H1 (cell line): Measurements from ENCODE around the gene SOCS7. TPM values are rescaled to one million over a fixed set of nuclear protein-coding genes. Genes with fewer than 3 reads are reported as not detected.

Experiments
- CTCF ChIA-PET: fragments of 300-600 bp; sonication (Branson Sonifier 250); formaldehyde crosslinking; loops from one replicate; lab custom pipeline; 2021; ENCODE audit not compliant: partially characterized antibody; lab: Charles Lee
- POLR2A ChIA-PET: fragments of 300-600 bp; sonication (Branson Sonifier 250); formaldehyde crosslinking; loops from one replicate; lab custom pipeline; 2021; ENCODE audit warnings: inconsistent platforms; ENCODE audit not compliant: partially characterized antibody; lab: Charles Lee
- DNase-seq, 2 experiments: peaks; one replicate each; pipeline versions ENCODE4 v3.0.0 to v3.0.0-alpha.2; 2010 to 2022; ENCODE audit warnings: low spot score in 2 of 2, low read depth in 1 of 2, mixed read lengths in 1 of 2
- FAIRE-seq: peaks from 2 replicates; lab custom pipeline; 2011; peaks lifted over from hg19 to GRCh38; lab: Jason Lieb, UNC
- H2AFZ ChIP-seq: 2 replicates; pipeline ENCODE4 v1.8.1; 2012; ENCODE audit warnings: low read length, inconsistent platforms
- H2AK5ac ChIP-seq: 2 replicates; pipeline ENCODE4 v1.6.1; 2013; ENCODE audit warnings: low read depth, low read length
- H2BK120ac ChIP-seq: replicated peaks from 2 replicates; pipeline ENCODE3; 2013; ENCODE audit warnings: low read depth, low read length, inconsistent platforms
- H2BK12ac ChIP-seq: 2 replicates; pipeline ENCODE4 v1.6.1; 2013; ENCODE audit warnings: low read depth, low read length
- H2BK15ac ChIP-seq: 2 replicates; pipeline ENCODE4 v1.6.1; 2013; ENCODE audit warnings: low read length
- H2BK20ac ChIP-seq: 2 replicates; pipeline ENCODE4 v1.6.1; 2013; ENCODE audit warnings: low read length
- H2BK5ac ChIP-seq: 2 replicates; pipeline ENCODE4 v1.6.1; 2013; ENCODE audit warnings: low read depth, low read length
- H3K14ac ChIP-seq: 2 replicates; pipeline ENCODE4 v1.6.1; 2013; ENCODE audit warnings: inconsistent platforms; ENCODE audit not compliant: insufficient read length
- H3K18ac ChIP-seq: 2 replicates; pipeline ENCODE4 v1.6.1; 2013; ENCODE audit warnings: low read length; ENCODE audit errors: extremely low read depth
- H3K23ac ChIP-seq: 2 replicates; pipeline ENCODE4 v1.6.1; 2013; ENCODE audit warnings: inconsistent platforms; ENCODE audit not compliant: insufficient read length
- H3K23me2 ChIP-seq: 2 replicates; pipeline ENCODE4 v1.6.1; 2013; ENCODE audit warnings: low read depth, low read length
- H3K27ac ChIP-seq: 2 replicates; pipeline ENCODE4 v1.6.1; 2011; ENCODE audit warnings: low read depth, low read length, inconsistent platforms
- H3K27me3 ChIP-seq, 4 experiments: replicated peaks in 1 of 4; 1 replicate in 1 of 4; 2 replicates in 3 of 4; pipeline versions ENCODE4 v1.6.1 to v1.8.1; 2011 to 2013; ENCODE audit warnings: low read length in 3 of 4, mild to moderate bottlenecking in 3 of 4, inconsistent platforms in 2 of 4, mixed read lengths in 2 of 4, moderate library complexity in 1 of 4; ENCODE audit not compliant: control insufficient read depth in 3 of 4, insufficient read depth in 3 of 4; ENCODE audit errors: extremely low read depth in 1 of 4
- H3K36me3 ChIP-seq, 4 experiments: 2 replicates each; pipeline versions ENCODE4 v1.6.1 to v1.8.1; 2011 to 2013; ENCODE audit warnings: mild to moderate bottlenecking in 4 of 4, low read length in 3 of 4, moderate library complexity in 2 of 4, control low read depth in 1 of 4, inconsistent platforms in 1 of 4; ENCODE audit not compliant: insufficient read depth in 4 of 4, control insufficient read depth in 2 of 4
- H3K4ac ChIP-seq: replicated peaks from 2 replicates; pipeline ENCODE3; 2013; ENCODE audit warnings: low read length, low read depth, mixed read lengths, inconsistent platforms; ENCODE audit not compliant: insufficient read length
- H3K4me1 ChIP-seq, 4 experiments: replicated peaks in 1 of 4; 1 replicate in 1 of 4; 2 replicates in 3 of 4; pipeline versions ENCODE4 v1.6.1 to v1.8.1; 2011 to 2013; ENCODE audit warnings: low read length in 3 of 4, inconsistent platforms in 2 of 4, mixed read lengths in 1 of 4; ENCODE audit not compliant: insufficient read depth in 4 of 4, control insufficient read depth in 3 of 4
- H3K4me2 ChIP-seq, 2 experiments: 2 replicates each; pipeline versions ENCODE4 v1.6.1 to v1.8.1; 2011 to 2013; ENCODE audit warnings: low read depth in 2 of 2, low read length in 2 of 2, control low read depth in 1 of 2, inconsistent platforms in 1 of 2, mild to moderate bottlenecking in 1 of 2; ENCODE audit not compliant: insufficient read depth in 1 of 2
- H3K4me3 ChIP-seq, 4 experiments: fragments of 200-600, 300-600 bp in 1 of 4; sonication (generic), shearing (Covaris generic), sonication (Bioruptor Twin) in 1 of 4; 2 replicates each; pipeline versions ENCODE4 v1.5.1 to v1.8.1; 2011 to 2016; ENCODE audit warnings: low read length in 4 of 4, low read depth in 3 of 4, control low read depth in 2 of 4, inconsistent platforms in 2 of 4, mild to moderate bottlenecking in 2 of 4, mixed read lengths in 1 of 4, moderate library complexity in 1 of 4; ENCODE audit not compliant: insufficient read depth in 2 of 4; ENCODE audit errors: extremely low read depth in 1 of 4
- H3K56ac ChIP-seq: replicated peaks from 2 replicates; pipeline ENCODE3; 2013; ENCODE audit warnings: low read depth, mild to moderate bottlenecking, mixed read lengths, low read length, inconsistent platforms; ENCODE audit not compliant: insufficient read length
- H3K79me1 ChIP-seq: 2 replicates; pipeline ENCODE4 v1.6.1; 2013; ENCODE audit warnings: low read depth, low read length, control low read depth
- H3K79me2 ChIP-seq, 2 experiments: 2 replicates each; pipeline versions ENCODE4 v1.6.1 to v1.8.1; 2012 to 2013; ENCODE audit warnings: low read length in 2 of 2, mild to moderate bottlenecking in 2 of 2, inconsistent platforms in 1 of 2; ENCODE audit not compliant: insufficient read depth in 2 of 2, control insufficient read depth in 1 of 2
- H3K9ac ChIP-seq, 4 experiments: replicated peaks in 1 of 4; 1 replicate in 1 of 4; 2 replicates in 3 of 4; pipeline versions ENCODE4 v1.6.1 to v1.8.1; 2011 to 2013; ENCODE audit warnings: low read depth in 3 of 4, low read length in 3 of 4, control low read depth in 2 of 4, mild to moderate bottlenecking in 2 of 4, moderate library complexity in 2 of 4, inconsistent platforms in 1 of 4; ENCODE audit errors: extremely low read depth in 1 of 4
- H3K9me3 ChIP-seq, 2 experiments: 2 replicates each; pipeline versions ENCODE4 v1.6.1 to v1.8.1; 2012 to 2013; ENCODE audit warnings: mild to moderate bottlenecking in 2 of 2, moderate library complexity in 2 of 2, control low read depth in 1 of 2, inconsistent platforms in 1 of 2, low read depth in 1 of 2, low read length in 1 of 2, mixed read lengths in 1 of 2; ENCODE audit not compliant: insufficient read depth in 2 of 2
- H4K20me1 ChIP-seq, 2 experiments: replicated peaks in 1 of 2; 2 replicates each; pipeline versions ENCODE3 to v1.8.1; 2011 to 2013; ENCODE audit warnings: inconsistent platforms in 2 of 2, low read length in 2 of 2, mild to moderate bottlenecking in 1 of 2; ENCODE audit not compliant: insufficient read depth in 2 of 2, control insufficient read depth in 1 of 2
- H4K5ac ChIP-seq: 2 replicates; pipeline ENCODE4 v1.6.1; 2013; ENCODE audit warnings: low read length, low read depth, mixed read lengths, inconsistent platforms; ENCODE audit not compliant: insufficient read length
- H4K8ac ChIP-seq: 2 replicates; pipeline ENCODE4 v1.8.0; 2013; ENCODE audit warnings: mild to moderate bottlenecking, moderate library complexity, low read length, inconsistent platforms; ENCODE audit not compliant: insufficient read depth; ENCODE audit errors: extremely low read depth
- H4K91ac ChIP-seq: replicated peaks from 2 replicates; pipeline ENCODE3; 2013; ENCODE audit warnings: low read length, mixed read lengths, inconsistent platforms; ENCODE audit not compliant: insufficient read length
- ASH2L ChIP-seq: fragments of 200-600, 300-600 bp; sonication (generic); IDR thresholded peaks from one replicate; pipeline ENCODE4 v1.7.1; 2017; ENCODE audit warnings: low read length
- ATF3 ChIP-seq: IDR thresholded peaks from 2 replicates; pipeline ENCODE4 v1.6.1; 2011; ENCODE audit warnings: low read depth, mild to moderate bottlenecking, low read length; ENCODE audit not compliant: insufficient read depth
- BACH1 ChIP-seq: IDR thresholded peaks from 2 replicates; pipeline ENCODE4 v1.6.1; 2012; ENCODE audit warnings: low read length, improper control_type of control experiment
- GABPA ChIP-seq: IDR thresholded peaks from 2 replicates; pipeline ENCODE4 v1.6.1; 2011; ENCODE audit warnings: mild to moderate bottlenecking, low read length, moderate library complexity, borderline replicate concordance; ENCODE audit not compliant: insufficient read depth
- GTF2F1 ChIP-seq: IDR thresholded peaks from 2 replicates; pipeline ENCODE4 v1.6.1; 2012; ENCODE audit warnings: low read depth, low read length, improper control_type of control experiment, borderline replicate concordance
- KDM5A ChIP-seq: fragments of 200-600 bp; IDR thresholded peaks from 2 replicates; pipeline ENCODE4 v1.7.1; 2012; ENCODE audit warnings: mild to moderate bottlenecking, low read length, inconsistent platforms, mixed read lengths
- NANOG ChIP-seq: IDR thresholded peaks from 2 replicates; pipeline ENCODE4 v1.6.1; 2011; ENCODE audit warnings: low read length, low read depth, mild to moderate bottlenecking, inconsistent platforms; ENCODE audit not compliant: insufficient read depth, poor library complexity, severe bottlenecking
- RFX5 ChIP-seq: IDR thresholded peaks from 2 replicates; pipeline ENCODE4 v1.6.1; 2011; ENCODE audit warnings: low read depth, low read length, improper control_type of control experiment, borderline replicate concordance
- SP4 ChIP-seq: IDR thresholded peaks from 2 replicates; pipeline ENCODE4 v1.6.1; 2012; ENCODE audit warnings: low read length, inconsistent platforms
- SUZ12 ChIP-seq: fragments of 200-600 bp; sonication (generic); IDR thresholded peaks from 2 replicates; pipeline ENCODE4 v1.6.1; 2012; ENCODE audit warnings: mild to moderate bottlenecking, inconsistent platforms, low read length, moderate library complexity, mixed read lengths
- WGBS, 2 experiments: shearing (Covaris generic) in 1 of 2; methylation state at CpG; one replicate each; pipeline versions ENCODE4 v1.1.6 to v1.1.7; 2013 to 2015; ENCODE audit warnings: low lambda C conversion rate in 2 of 2, mixed read lengths in 2 of 2, inconsistent platforms in 1 of 2, low coverage in 1 of 2, missing lambda C conversion rate in 1 of 2; ENCODE audit not compliant: insufficient replicate concordance in 2 of 2, insufficient coverage in 1 of 2, insufficient read length in 1 of 2; ENCODE audit errors: extremely low coverage in 1 of 2, missing lambda C conversion rate in 1 of 2; 5-methylcytosine and 5-hydroxymethylcytosine counted together
- polyA plus RNA-seq, 7 experiments: library from polyadenylated mRNA; depleted of rRNA in 3 of 7; stranded (reverse) in 5 of 7; unstranded in 2 of 7; fragments of >200 nt in 5 of 7; fragments of 200-250 nt in 2 of 7; gene quantifications; 1 replicate in 5 of 7; 2 replicates in 1 of 7; 4 replicates in 1 of 7; pipeline versions ENCODE4 v1.2.1 to v1.2.3, GENCODE V29; 2011 to 2013; ENCODE audit warnings: missing spikeins in 2 of 7, mixed read lengths in 2 of 7
- total RNA-seq: library from RNA; stranded (reverse); fragmentation: NEBNext Ultra II Directional; extraction: Animal tissue kit (Norgen Biotek cat#: 25700); gene quantifications from 2 replicates; pipeline ENCODE4 v1.2.1, GENCODE V29; 2021

The SOCS7 gene
- total and polyA plus RNA-seq, 2 of the 8 experiments (the other 6 are each of a cell fraction or from before 2014, with no cell fraction given): 13.5 to 26.9 TPM

- no peak overlapping the region for H2BK15ac ChIP-seq
- DNase-seq: no peak
- H2BK120ac ChIP-seq: no peak overlapping the region
- WGBS, 2 experiments: 90% methylated on average over 10 of the region's 10 CpGs; no CpG with 5 or more reads in 1 of the 2 experiments
- H3K79me1 ChIP-seq: peaks cover 16% of the 10 kb centered on the region
- H2BK5ac ChIP-seq: peak overlapping the region; percentile 71; the same call in 1 of the 2 replicates
- H3K14ac ChIP-seq: no peak overlapping the region
- FAIRE-seq: no peak
- no peak overlapping the region for H3K4ac ChIP-seq
- ChIA-PET CTCF (interaction anchor here (0.8 to 24.5 kb wide), 10 partner anchors 8 to 82 kb away, joined by 3 to 400 read pairs (median 6); partner anchors contain the start of genes GPR179 and SOCS7), POLR2A (interaction anchor here (0.9 to 2.3 kb wide), 6 partner anchors 9 to 25 kb away, joined by 3 to 11 read pairs (median 4); no protein-coding TSS in a partner anchor)
- H3K9me3 ChIP-seq: no peaks in the 10 kb centered on the region
- no peak overlapping the region for H4K5ac ChIP-seq
- no peak overlapping the region for H4K91ac ChIP-seq
- H3K23ac ChIP-seq: no peak overlapping the region
- H3K27ac ChIP-seq: no peak overlapping the region
- H2BK12ac ChIP-seq: no peak overlapping the region; the same call in 1 of the 2 replicates
- peaks cover 6% of the 10 kb centered on the region for H3K23me2 ChIP-seq
- no peak overlapping the region for H3K56ac ChIP-seq
- H3K4me2 ChIP-seq: no peak overlapping the region
- H4K20me1 ChIP-seq: peaks cover 4 to 12% of the 10 kb centered on the region in 2 experiments
- no peak overlapping the region for H3K9ac ChIP-seq
- H3K36me3 ChIP-seq: no peaks in the 10 kb centered on the region; a peak in 1 of 8 replicates
- peak overlapping the region; percentile 32; the same call in 1 of the 2 replicates for H3K18ac ChIP-seq
- 0 out of 2 replicates have a peak overlapping the region, but pooled peaks have one; percentile 8 for H2AK5ac ChIP-seq
- peaks cover 17 to 28% (median 20%) of the 10 kb centered on the region in 4 experiments for H3K4me1 ChIP-seq
- peaks cover 4 to 79% of the 10 kb centered on the region in 2 experiments; a peak in 3 of 4 replicates for H3K79me2 ChIP-seq
- H3K27me3 ChIP-seq: no peaks in the 10 kb centered on the region
- no peak overlapping the region for H4K8ac ChIP-seq
- H3K4me3 ChIP-seq: no peak overlapping the region
- H2AFZ ChIP-seq: no peak overlapping the region
- H2BK20ac ChIP-seq: no peak overlapping the region
- TF ChIP-seq ATF3 (no peak), SP4 (no peak), BACH1 (no peak), NANOG (no peak), RFX5 (no peak), SUZ12 (no peak), ASH2L (no peak), KDM5A (no peak), GABPA (no peak), GTF2F1 (no peak)
Observed at GRCh38 chr17:38431346-38432145, 79.9 kb downstream of the SOCS7 start.
